SK-N-MC (cell line): ENCODE data around the gene ALDOC.

Experiments
- DNase-seq: peaks from one replicate; pipeline ENCODE4 v3.0.0-alpha.2; 2011; ENCODE audit warnings: low read depth, low spot score
- H3K27ac ChIP-seq: fragments of 200-600 bp; sonication (generic); 2 replicates; pipeline ENCODE4 v1.5.1; 2016; ENCODE audit warnings: mixed run types
- H3K36me3 ChIP-seq: fragments of 200-600 bp; sonication (generic); 2 replicates; pipeline ENCODE4 v1.6.1; 2017; ENCODE audit warnings: antibody characterized with exemption, low read length, mixed read lengths; ENCODE audit not compliant: insufficient read depth
- H3K4me3 ChIP-seq: fragments of 200-600 bp; sonication (generic); 2 replicates; pipeline ENCODE4 v1.5.1; 2016
- H3K9ac ChIP-seq: fragments of 200-600 bp; sonication (generic); 2 replicates; pipeline ENCODE4 v1.8.0; 2017; ENCODE audit warnings: mixed run types, mixed read lengths; ENCODE audit not compliant: insufficient read length
- H3K9me3 ChIP-seq: fragments of 200-600 bp; sonication (generic); 2 replicates; pipeline ENCODE4 v1.6.1; 2017; ENCODE audit warnings: low read depth, mild to moderate bottlenecking, antibody characterized with exemption, low read length, moderate library complexity, mixed read lengths
- EZH2 ChIP-seq: fragments of 200-600 bp; sonication (generic); IDR thresholded peaks from one replicate; pipeline ENCODE4 v1.6.1; 2017; ENCODE audit warnings: antibody characterized with exemption
- FOXP2 ChIP-seq: optimal IDR thresholded peaks from 2 replicates; pipeline ENCODE3; 2011; ENCODE audit warnings: mild to moderate bottlenecking, moderate library complexity; ENCODE audit not compliant: insufficient read depth; ENCODE audit errors: extremely low read length, control extremely low read depth
- POLR2AphosphoS5 ChIP-seq: IDR thresholded peaks from 2 replicates; pipeline ENCODE4 v1.6.1; 2012; ENCODE audit warnings: mild to moderate bottlenecking, low read depth, low read length, borderline replicate concordance

ALDOC gene

DNA sequence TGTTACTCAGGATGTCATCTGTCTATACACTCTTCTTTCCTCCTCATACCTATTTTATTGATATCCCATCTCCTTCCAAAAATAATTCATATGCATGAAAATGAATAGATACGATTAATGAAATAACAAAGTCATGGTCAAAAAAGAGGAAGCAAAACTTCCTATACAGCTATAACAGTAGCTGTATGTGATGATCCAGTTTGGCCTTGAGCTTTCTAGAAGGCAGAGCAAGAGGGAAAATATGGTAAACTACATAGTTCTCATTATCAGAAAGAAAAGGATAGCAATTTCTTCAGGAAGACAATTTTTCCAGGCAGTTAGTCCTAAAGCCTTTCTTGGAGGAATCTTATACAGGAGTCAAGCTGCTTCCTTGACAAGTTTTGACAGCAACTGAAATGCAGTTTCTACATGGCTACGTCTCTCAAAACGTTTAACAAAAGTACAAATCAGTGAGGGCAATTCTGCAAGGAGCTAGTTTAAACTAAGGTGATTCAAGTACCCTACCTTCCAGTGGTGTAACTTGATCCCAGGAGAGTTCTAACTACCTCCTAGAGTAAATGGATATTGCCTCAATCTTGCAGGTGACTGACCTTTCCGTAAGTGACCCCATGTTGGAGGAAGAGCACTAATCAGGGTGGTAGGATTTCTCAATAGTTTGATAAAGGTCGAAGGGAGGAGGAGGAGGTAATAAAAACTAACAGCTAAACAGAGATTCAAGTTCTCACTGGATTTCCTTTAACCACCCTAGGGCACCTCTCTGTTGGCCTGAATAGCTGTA is 21.1 kb upstream of the ALDOC start:
- Histone ChIP-seq H3K36me3 (peaks cover 28% of the 10 kb centered on the region), H3K27ac (peak overlapping the region; percentile 82; the same call in 1 of the 2 replicates), H3K9ac (peak overlapping the region; percentile 98), H3K4me3 (peak overlapping the region; percentile 100), H3K9me3 (no peaks in the 10 kb centered on the region)
- no peak for TF ChIP-seq FOXP2
- no peak for TF ChIP-seq POLR2AphosphoS5
- TF ChIP-seq EZH2, result no peak
- DNase-seq, result no peak

DNA sequence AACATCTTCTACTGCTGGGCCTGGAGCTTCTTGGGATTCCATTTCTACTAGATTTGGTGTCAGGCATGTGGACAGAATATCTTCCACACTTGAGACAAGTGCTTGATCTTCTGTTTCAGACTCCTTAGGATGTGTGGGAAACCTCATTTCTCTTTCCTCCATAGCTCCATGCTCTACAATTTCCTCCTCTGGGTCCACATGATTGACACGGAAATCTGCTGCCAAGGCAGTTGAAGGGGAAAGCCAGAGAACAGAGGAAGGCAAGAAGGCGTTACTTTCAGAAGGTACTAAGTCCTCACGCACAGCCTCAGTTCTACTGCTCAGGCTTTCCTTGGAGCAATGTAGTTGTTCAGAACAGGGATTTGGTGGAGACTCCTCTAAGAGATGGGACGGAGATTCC is 15.6 kb upstream of the ALDOC start:
- no peak overlapping the region for H3K9ac ChIP-seq

DNA sequence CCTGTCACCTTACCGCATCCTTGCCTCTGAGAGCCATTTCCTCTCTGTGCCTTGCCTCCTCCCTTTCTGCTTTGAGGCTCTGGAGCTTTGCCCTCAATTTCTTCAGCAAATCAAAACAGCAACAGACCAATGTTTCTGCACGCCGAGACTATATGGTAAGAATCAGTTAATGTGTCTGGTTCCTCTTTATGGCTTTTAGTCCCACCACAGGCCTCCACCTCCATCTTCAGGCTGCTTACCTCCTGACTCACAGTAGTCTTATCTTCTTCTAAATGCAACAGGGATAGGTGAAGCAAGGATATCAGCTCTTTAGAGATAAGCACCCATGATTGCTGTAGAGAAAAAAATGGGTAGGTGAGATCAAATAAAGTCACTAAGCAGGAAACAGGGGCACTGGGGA is 9.2 kb upstream of the ALDOC start:
- Histone ChIP-seq H3K27ac (no peak overlapping the region), H3K4me3 (no peak overlapping the region), H3K9me3 (no peaks in the 10 kb centered on the region), H3K9ac (no peak overlapping the region), H3K36me3 (peaks cover 89% of the 10 kb centered on the region)
- TF ChIP-seq EZH2, result no peak
- TF ChIP-seq FOXP2, result no peak
- TF ChIP-seq POLR2AphosphoS5, result no peak
- no peak for DNase-seq

More for the DNA sequence above, 15.6 kb upstream of the ALDOC start:
- no peak for TF ChIP-seq EZH2
- TF ChIP-seq FOXP2, result no peak
- TF ChIP-seq POLR2AphosphoS5, result no peak
- H3K4me3 ChIP-seq, result no peak overlapping the region
- no peaks in the 10 kb centered on the region for H3K9me3 ChIP-seq
- H3K27ac ChIP-seq, result no peak overlapping the region
- H3K36me3 ChIP-seq, result peaks cover 73% of the 10 kb centered on the region
- no peak for DNase-seq

DNA sequence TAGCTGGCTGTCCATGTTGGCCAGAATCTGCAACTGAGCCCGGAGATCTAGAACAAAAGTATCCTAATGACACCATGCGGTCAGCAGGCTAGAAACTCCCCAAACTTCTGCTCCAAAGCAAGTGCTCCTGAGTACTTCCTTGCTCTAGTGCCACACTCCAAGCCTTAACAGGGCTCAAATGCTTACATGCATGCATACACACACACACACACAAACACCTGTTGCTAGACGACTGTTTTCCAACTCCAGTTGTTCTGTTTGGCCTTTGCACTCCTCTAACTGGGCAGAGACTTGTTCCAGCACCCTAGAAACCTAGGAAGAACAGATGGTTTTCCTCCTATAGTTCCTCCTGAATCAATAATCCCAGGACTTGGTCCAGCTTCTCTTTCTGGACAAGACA is 7.7 kb upstream of the ALDOC start:
- no peak for DNase-seq
- TF ChIP-seq POLR2AphosphoS5, result no peak
- no peak for TF ChIP-seq FOXP2
- no peak for TF ChIP-seq EZH2
- Histone ChIP-seq H3K4me3 (no peak overlapping the region), H3K9ac (no peak overlapping the region), H3K27ac (no peak overlapping the region), H3K9me3 (no peaks in the 10 kb centered on the region), H3K36me3 (peaks cover 92% of the 10 kb centered on the region)

DNA sequence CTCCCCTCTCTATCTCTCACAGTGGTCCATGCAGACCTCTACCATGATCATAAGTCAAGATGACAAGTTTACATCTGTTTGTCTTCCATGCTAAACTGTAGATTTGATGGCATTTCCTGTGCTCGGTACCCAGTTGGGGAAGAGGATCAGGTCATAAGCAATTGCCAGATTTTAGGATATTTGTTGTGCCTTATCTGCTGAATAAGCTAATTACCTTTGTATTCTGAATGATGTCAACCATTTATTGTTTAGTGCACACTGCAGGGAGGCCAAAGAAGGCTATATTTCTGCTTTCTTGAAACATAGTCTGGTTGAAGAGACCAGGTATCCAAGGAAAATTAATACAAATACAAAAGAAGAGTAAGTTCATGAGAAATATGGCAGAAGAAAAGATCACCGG is 5.8 kb upstream of the ALDOC start:
- peaks cover 93% of the 10 kb centered on the region for H3K36me3 ChIP-seq
- no peak overlapping the region for H3K9ac ChIP-seq
- TF ChIP-seq EZH2 (no peak), POLR2AphosphoS5 (no peak), FOXP2 (no peak)
- DNase-seq, result no peak
- H3K9me3 ChIP-seq, result no peaks in the 10 kb centered on the region
- no peak overlapping the region for H3K4me3 ChIP-seq
- no peak overlapping the region for H3K27ac ChIP-seq

DNA sequence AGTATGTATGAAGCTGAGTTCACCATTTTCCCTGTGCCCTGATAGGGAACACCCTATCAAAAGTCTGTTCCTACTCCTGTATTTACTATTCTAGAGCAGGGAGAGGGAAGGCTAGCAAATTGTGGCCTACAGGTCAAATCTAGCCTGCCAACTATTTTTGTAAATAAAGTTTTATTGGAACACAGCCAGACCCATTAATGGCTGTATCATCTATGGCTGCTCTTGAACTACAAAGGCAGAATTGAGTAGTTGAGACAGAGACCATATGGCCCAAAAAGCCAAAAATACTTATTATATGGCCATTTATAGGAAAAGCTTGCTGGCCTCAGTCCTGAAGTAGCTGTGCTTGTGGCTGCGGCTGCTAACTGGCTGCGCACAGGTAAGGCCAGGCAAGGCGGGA is 4.3 kb upstream of the ALDOC start:
- Histone ChIP-seq H3K36me3 (peaks cover 86% of the 10 kb centered on the region), H3K9me3 (no peaks in the 10 kb centered on the region), H3K9ac (no peak overlapping the region), H3K4me3 (no peak overlapping the region), H3K27ac (no peak overlapping the region)
- no peak for TF ChIP-seq FOXP2
- TF ChIP-seq EZH2, result no peak
- TF ChIP-seq POLR2AphosphoS5, result no peak
- DNase-seq, result no peak

DNA sequence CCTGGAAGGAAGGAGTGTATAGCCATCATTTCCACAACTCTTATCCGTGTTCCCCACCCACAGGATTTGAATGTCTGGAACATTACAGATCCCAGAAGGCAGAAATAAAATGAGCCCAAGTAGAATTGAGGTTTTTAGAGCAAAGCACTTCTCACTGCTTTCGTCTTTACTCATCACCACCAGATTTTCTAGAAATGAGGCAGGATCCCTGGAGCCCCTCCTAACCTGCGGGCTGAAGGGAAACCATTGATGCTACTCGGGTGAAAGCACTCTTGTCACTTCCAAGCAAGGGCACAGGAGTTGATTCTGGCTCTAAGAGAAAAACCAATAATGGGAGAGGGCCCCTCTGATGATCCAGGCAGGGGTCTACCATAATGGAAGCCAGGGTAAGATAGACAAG is 2.8 kb upstream of the ALDOC start:
- Histone ChIP-seq H3K27ac (no peak overlapping the region), H3K36me3 (peaks cover 72% of the 10 kb centered on the region), H3K9ac (no peak overlapping the region), H3K4me3 (no peak overlapping the region), H3K9me3 (no peaks in the 10 kb centered on the region)
- TF ChIP-seq EZH2 (no peak), POLR2AphosphoS5 (no peak), FOXP2 (no peak)
- no peak for DNase-seq

DNA sequence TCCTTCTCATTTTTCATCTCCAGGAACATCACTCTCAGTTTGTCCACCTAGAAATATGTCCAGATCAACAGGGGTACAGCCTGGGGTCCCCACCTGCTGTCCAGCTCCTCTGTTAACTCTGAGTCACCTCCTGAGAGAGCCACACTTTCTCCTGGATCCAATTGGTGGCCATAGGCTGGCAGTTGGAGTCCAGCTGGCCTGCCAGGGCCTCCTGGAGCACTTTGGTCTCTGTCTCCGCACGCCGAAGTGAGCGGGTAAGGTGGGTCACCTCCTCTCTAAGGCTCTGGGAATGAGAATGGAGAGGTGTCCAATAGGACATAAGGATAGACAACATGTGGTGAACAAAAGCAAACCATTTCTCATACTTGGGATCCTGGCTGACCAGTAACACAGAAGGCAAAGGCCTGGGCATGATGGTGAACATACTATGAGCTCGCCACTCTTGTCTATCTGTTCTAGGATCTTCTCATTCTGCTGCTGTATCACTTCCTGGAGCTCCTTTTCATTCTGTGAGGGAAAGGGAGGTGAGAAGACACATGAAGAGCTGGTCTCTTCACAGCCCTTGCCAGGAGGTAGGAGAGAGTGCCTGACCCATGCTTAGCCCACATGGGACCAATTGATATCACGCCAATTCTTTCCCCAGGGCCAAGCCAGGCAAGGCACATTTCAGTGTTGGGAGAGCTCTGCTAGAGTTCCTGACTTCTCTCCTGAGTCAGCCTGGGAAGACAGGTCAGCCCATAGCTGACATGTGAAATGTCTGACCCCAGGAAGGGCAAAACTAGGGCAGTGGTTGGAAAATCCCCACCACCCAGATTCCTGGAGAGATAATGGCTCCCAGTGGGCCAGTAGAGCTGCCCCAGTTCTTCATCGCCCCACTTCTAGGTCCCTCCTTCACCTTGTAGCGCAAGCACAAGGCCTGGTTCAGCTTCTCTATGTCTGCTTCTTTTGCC is 1.8 kb upstream of the ALDOC start:
- Histone ChIP-seq H3K36me3 (peaks cover 62% of the 10 kb centered on the region), H3K27ac (no peak overlapping the region)

More for the DNA sequence above, 1.8 kb upstream of the ALDOC start:
- Histone ChIP-seq H3K9me3 (no peaks in the 10 kb centered on the region), H3K9ac (no peak overlapping the region), H3K4me3 (no peak overlapping the region)
- no peak for DNase-seq
- TF ChIP-seq FOXP2, result no peak
- no peak for TF ChIP-seq EZH2
- no peak for TF ChIP-seq POLR2AphosphoS5
